ENCODE measurements around the gene CHAT. TPM values are rescaled to one million over a fixed set of nuclear protein-coding genes. Genes with fewer than 3 reads are reported as not detected.

The CHAT gene
- total and polyA plus RNA-seq, 2 of the 13 experiments (the other 11 are each of a cell fraction or from before 2014, with no cell fraction given) = not detected

DNA sequence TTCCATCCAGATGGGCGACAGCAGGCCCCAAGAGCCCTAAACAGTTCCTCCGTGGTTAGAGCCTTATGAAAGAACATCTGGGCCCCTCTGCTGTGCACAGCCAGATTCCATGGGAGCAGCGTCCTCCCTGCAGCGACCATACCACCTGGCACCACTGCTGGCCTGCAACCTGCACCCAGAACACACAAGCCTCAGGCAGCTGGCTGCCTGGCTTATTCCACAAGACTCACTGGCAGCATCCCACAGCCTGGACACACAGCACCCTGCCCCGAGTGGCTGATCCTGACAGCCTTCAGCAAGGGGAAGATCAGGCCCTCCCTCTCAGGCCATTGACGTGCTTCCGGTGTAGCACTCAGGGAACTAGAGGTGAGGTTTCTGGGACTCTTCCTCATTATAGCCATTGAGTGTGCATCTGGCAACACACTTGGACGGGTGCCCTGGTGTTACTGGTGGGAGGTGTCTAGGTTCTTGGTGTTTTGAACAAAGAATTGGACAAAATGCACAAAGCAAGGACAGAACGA is 41.2 kb upstream of the CHAT start:
- peak; percentile 59 for ATAC-seq

More for the DNA sequence above, 41.2 kb upstream of the CHAT start:
- Histone ChIP-seq H3K27me3 (ENCODE audit: control insufficient read depth in 1 of 2, insufficient read depth in 2 of 2, low read length in 2 of 2) (peaks cover 2 to 6% of the 10 kb centered on the region in 2 experiments; a peak in 1 of 5 replicates), H3K27ac (ENCODE audit: extremely low read length, insufficient read depth, low read length) (no peak overlapping the region), H3K79me2 (ENCODE audit: insufficient read depth, low read length) (no peaks in the 10 kb centered on the region), H3K9me3 (ENCODE audit: low read length) (no peaks in the 10 kb centered on the region), H3K4me3 (replicated peaks in 1 of 3; ENCODE audit: insufficient read depth in 1 of 3, low read depth in 2 of 3, low read length in 3 of 3) (peak overlapping the region in 2 of 3 experiments; percentile 35 to 39; a peak in 3 of 6 replicates), H2AFZ (ENCODE audit: low read length) (no peak overlapping the region), H3K9ac (ENCODE audit: insufficient read depth, low read depth, low read length) (no peak overlapping the region), H3K4me1 (ENCODE audit: insufficient read depth, low read length) (0 out of 2 replicates have a peak, but pooled peaks cover 11% of the 10 kb centered on the region), H4K20me1 (ENCODE audit: insufficient read depth, low read length) (no peaks in the 10 kb centered on the region), H3K36me3 (replicated peaks in 1 of 2; ENCODE audit: control insufficient read depth in 1 of 2, insufficient read depth in 2 of 2, low read length in 2 of 2) (no peaks in the 10 kb centered on the region), H3K4me2 (ENCODE audit: low read depth, low read length) (peak overlapping the region; percentile 56)
- intact Hi-C loops (cut with micrococcal nuclease; ENCODE audit: unreplicated experiment) = no loop called here
- TF ChIP-seq, protein P1, sequence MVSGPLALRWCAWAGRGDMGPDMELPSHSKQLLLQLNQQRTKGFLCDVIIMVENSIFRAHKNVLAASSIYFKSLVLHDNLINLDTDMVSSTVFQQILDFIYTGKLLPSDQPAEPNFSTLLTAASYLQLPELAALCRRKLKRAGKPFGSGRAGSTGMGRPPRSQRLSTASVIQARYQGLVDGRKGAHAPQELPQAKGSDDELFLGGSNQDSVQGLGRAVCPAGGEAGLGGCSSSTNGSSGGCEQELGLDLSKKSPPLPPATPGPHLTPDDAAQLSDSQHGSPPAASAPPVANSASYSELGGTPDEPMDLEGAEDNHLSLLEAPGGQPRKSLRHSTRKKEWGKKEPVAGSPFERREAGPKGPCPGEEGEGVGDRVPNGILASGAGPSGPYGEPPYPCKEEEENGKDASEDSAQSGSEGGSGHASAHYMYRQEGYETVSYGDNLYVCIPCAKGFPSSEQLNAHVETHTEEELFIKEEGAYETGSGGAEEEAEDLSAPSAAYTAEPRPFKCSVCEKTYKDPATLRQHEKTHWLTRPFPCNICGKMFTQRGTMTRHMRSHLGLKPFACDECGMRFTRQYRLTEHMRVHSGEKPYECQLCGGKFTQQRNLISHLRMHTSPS (CRISPR knock-in tag; IDR thresholded peaks at IDR 0.05; ENCODE audit: low read depth) = no peak
- TF ChIP-seq NCOA2 (CRISPR knock-in tag; IDR thresholded peaks at IDR 0.05) (no peak), CBX2 (IDR thresholded peaks at IDR 0.05; ENCODE audit: low read depth, low read length) (no peak), CBX2 (CRISPR knock-in tag; IDR thresholded peaks at IDR 0.05; ENCODE audit: low read depth) (no peak), ZFP62 (CRISPR knock-in tag; IDR thresholded peaks at IDR 0.05) (no peak), GABPA (IDR thresholded peaks at IDR 0.05; ENCODE audit: low read depth, low read length) (no peak), GABPA (CRISPR knock-in tag; IDR thresholded peaks at IDR 0.05; ENCODE audit: low read depth) (peak; percentile 39), SMYD3 (CRISPR knock-in tag; IDR thresholded peaks at IDR 0.05) (no peak), SRSF9 (IDR thresholded peaks at IDR 0.05; ENCODE audit: borderline replicate concordance, insufficient read depth, low read depth, low read length, poor library complexity, severe bottlenecking) (no peak), GABPB1 (CRISPR knock-in tag; IDR thresholded peaks at IDR 0.05) (peak; percentile 58)
- in situ Hi-C loops (cut with HindIII; ENCODE audit: extremely low pct_ligation_motif_present, low pct_unique_long_range_greater_than_20kb) = no loop called here
- POLR2A ChIA-PET = no interaction called here
- 28% methylated on average over 5 of the region's 9 CpGs for WGBS (ENCODE audit: low lambda C conversion rate)
- CTCF ChIA-PET (ENCODE audit: low intra/inter-chr PET ratio, low total read pairs) = no interaction called here
- FAIRE-seq (no peak), DNase-seq (ENCODE audit: low spot score) (no peak)
- BruUV-seq (replicated peaks) = no TSS peak

Measured in HepG2 (cell line).